Putamen (tissue), 1 donor: ENCODE measurements around the gene TIMM22.

ENCODE experiments used
- DNase-seq: peaks from one replicate; pipeline ENCODE4 v3.0.0-alpha.2; 2016; ENCODE audit warnings: low spot score

Gene TIMM22

DNA sequence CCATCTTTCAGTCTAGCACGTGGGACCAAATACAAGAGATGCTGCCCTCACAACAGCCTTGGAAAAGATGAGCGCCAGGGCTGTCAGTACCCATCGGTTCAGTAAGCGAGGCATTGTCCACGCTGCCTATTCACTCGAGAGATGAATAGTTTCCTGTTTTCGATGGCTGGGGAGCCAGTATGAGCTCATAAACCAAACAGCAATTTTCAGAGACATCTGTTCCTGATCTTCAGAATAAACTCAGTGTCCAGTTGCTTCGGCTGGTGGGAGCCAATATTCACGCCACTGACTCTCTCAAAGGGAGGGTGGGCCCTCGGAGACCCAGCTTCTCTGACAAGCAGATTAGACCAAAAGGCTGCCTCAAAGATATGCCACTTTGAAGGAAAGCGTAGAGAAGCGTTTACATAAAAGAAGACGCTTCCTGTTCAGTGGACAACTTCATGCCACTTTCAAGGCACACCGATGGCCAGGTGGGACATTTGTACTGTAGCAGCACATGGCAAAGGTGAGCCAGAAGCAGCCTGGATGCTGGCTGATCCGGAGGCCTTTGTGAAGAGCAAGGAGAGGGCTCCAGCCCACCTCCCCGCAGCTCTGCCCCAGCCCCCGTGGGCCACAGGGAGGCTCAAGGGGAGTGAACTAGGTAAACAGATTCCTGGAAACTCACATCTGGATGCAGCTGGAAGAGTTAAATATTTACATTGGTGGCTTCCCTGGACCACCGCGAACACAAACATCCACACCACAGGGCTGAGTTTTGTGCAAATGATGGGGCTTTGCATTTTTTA is 6.0 kb downstream of the TIMM22 start:
- DNase-seq: peak; percentile 74

DNA sequence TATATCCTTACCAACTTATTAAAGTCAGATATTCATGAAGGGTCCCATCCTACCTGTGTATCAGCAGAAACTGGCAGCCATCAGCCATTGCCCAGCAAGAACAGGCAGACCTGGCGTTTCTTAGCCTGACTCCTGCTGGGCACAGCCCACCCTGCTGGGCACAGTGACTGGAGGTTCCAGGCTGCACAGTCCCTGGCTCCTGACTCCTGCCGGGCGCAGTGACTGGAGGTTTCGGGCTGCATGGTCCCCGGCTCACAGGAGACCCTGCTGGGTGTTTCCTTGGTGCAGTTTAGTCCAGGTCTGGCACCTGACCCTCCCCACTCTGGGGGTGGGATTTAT is 6.7 kb downstream of the TIMM22 start:
- no peak for DNase-seq

GRCh38 chr17:1003972-1004768 is 7.2 kb downstream of the TIMM22 start:
- no peak for DNase-seq

GRCh38 chr17:1004769-1005295 is 7.9 kb downstream of the TIMM22 start:
- DNase-seq: no peak

- DNase-seq: peak; percentile 77
Observed at GRCh38 chr17:1005361-1005946, 8.5 kb downstream of the TIMM22 start.

DNA sequence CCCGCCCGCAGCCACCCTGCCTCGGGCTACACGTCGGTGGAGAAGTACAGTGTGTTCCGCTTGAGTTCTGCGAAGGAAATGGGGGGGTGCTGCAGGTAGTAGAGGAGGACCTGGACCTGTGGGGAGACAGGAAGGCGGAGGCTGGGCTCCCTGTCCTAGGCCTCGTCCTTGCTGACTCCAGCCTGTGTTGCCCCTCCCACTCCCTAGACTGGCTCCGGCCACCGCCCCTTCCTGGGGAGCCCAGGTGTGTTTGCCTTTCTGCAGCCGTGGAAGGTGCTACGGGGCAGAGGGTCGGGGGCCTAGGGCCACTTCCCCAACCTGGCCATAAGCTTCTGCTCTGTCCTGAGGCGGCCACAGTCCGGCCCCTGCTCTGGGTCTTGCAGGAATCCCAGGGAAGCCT is 9.1 kb downstream of the TIMM22 start:
- DNase-seq: no peak

DNA sequence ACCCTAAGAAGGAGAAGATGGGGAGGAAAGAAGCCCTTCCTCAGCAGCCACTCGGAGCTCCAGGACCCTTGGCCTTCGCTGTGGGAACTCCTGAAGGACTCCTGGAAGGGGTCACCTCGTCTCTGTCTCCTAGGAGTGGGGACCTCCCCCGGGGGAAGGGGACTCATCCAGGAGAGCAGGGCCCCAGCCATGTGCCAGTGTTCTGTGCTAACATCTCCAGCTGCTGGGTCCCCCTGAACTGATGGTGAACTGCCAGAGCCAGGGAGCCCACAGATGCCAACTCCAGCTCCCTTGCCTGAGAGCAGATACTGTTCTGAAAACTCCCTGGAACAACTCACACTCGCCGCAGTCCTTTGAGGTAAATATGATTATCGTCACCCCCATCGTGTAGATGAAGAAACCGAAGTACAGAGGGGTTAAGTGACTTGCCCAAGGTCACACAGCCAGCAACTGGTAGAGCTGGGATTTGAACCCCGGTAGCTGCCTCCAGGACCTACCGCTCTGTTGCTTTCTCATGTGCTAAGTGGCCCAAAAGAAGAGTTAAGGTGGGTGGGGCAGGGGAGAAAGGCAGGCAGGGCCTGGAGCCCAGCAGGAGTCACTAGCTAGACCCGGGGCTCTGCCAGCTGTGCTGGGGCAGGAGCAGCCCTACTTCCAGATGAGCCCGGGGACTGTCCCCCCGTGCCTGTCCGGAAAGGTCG is 10.5 kb downstream of the TIMM22 start:
- no peak for DNase-seq

DNA sequence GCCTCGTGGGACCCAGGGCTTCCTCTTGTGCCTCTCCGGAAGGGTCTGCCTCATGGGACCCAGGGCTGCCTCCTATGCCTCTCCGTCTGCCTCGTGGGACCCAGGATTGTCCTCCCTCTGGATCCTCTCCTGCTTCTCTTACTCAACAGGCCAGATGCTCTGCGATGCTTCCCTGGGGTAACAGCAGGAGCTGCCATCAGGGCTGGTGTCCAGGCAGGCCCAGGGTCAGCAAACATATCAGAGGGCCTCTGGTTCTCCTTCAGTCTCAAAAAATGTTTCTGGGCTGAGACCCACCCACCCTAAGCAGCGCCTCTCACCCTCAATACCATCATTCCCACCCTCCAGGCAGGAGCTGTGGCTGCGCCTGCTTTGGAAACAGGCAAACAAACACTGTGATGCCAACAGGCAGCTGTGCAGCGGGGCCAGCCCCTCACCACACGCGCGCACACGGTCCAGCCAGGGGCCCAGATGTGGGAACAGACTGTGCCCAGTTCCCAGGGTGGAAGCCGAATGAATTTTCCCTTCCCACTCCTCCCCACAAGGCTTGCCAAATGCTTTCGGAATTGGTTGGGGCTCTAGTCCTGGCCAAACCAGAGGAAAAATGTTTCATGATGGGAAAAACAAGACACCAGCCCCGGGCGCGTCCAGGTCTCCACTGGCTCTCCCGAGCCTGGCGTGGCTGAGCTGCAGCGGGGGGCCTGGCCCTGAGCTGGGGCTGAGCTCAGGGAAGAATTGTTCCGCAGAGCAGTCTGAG is 11.3 kb downstream of the TIMM22 start:
- DNase-seq: no peak

DNA sequence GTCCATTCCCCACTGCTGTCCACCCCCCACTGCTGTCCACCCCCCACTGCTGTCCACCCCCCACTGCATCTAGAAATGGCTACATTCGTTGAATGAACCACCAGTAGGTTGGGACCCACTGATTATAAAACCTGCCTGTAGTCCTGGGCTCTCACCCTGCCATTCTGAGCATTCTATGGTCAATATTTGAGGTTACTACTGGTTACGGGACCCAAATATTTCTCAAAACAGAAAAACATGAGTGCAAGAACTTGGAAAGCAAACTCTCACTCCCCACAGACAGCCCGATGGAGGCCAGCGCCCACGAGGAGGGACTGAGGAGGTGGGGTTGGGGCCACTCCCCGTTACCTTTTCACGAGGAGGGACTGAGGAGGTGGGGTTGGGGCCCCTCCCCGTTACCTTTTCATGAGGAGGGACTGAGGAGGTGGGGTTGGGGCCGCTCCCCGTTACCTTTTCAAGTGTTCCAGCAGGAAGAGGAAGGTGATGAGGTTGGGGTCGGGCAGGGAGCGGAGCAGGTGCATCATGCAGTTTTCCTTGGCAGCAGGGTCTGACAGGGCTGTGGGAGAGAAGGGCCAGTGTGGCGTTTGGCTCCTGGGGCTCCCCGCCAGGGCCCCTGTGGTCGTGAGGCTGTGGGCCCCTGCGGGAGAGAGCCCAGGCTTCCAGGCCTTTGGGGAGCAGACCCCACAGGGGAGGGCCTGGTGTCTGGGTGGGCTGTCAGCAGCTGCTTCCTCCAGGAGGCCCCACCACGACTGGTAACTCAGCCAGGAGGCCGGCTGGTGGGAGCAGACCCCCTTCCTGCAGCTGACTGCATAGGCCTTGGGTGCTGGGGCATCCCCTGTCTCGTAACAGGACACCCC is 12.5 kb downstream of the TIMM22 start:
- no peak for DNase-seq

DNA sequence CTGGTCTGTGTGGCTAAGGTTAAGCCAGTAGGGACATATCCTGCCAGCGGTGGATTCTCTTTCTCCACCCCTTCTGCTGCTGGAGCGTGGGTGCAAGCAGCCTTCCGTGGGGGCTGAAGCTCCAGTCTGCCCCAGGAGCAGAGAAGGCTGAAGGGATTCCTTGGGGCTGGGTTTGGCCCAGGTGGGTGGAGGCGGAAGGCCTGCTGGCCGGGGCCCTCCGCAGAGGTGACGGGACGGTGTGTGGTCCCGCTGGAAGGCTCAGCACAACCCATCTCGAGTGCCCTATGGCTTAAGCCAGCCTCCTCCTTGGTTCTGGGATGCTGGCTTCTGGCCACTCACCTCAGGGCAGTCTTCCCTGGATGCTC is 13.1 kb downstream of the TIMM22 start:
- DNase-seq: no peak

GRCh38 chr17:1010586-1010985 is 13.7 kb downstream of the TIMM22 start:
- no peak for DNase-seq

- no peak for DNase-seq
Observed at GRCh38 chr17:1011138-1011537, 14.2 kb downstream of the TIMM22 start.

DNA sequence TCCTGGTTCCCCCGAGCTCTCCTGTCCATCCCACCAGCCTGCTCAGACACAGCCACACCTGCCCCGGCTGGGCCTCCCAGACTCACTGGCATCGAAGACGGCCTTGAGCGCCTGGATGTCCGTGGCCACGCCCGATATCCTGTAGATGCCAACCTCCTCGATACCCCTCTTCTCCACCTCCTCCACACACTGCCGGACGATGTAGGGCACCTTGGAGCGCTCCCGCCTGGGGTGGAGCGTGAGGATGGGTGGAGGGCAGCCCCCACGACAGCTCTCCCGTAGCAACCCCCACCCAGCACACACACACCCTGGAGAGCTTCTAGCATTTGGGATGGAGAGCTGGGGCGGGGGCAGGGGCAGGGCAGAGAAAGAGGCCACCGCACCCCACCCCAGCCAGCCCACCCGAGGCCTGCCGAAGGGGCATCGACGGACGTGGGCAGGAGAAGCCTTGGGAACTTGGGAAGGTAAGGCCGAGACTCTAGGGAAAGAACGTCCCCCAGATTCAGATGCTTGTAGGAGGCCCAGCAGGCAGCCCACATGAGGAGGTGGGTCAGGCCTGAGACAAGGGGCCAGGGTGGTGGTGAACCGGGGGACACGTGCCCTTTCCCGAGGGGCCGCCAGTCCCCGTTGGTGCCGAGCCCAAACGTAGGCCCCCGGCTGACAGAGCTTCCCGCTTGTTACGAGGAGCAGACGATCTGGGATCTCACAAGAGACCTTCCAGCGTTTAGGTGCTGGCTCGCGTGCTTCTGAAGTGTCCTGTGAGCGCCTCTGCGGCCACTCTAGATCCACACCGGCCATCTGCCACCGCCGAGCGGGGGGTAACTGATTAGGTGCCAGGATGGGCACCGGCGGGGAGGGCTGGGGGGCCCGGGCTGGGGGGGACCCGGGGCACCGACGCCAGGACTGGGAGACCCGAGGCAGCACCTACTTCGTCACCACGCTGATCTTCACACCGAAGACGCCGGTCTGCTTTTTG is 15.1 kb downstream of the TIMM22 start:
- no peak for DNase-seq

DNA sequence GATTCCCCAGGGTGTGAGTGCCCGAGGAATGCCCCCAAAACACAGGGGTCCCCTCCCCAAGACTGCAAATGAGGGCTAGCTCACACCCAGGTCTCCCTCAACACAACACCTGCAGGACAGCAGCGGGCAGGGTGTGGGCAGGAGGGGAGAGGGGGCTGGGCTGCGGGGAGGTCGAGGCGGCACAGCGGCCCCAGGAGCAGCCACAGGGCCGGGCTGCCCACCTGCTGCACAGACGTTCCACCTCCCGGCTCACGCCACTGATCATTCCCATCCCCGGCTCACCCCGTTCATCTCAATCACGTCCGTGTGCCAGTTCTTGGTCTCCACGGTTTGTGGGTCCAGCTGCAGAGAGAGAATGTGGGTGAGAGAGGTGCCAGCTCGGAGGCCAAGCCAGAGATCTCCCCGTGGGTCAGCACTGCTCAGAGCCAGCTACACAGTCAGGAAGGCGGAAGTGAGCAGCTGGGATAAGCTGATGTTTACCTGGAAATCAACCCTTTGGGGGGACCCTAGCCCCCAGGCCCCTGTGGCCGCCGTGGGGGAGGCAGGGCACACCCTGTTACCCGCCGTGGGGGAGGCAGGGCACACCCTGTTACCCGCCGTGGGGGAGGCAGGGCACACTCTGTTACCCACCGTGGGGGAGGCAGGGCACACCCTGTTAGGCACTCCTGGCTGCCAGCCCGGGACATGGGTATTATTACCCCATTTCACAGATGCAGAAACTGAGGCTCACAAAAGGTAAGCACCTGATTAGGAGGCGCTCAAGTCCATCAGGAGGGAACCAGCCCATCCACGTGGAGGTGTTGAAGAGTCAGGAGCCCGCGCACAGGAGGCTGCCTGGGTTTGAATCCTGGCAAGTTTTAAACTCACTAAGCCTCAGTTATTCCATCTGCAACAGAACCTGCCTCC is 16.1 kb downstream of the TIMM22 start:
- DNase-seq: no peak

- DNase-seq: no peak
Observed at GRCh38 chr17:1013729-1014090, 16.8 kb downstream of the TIMM22 start.

DNA sequence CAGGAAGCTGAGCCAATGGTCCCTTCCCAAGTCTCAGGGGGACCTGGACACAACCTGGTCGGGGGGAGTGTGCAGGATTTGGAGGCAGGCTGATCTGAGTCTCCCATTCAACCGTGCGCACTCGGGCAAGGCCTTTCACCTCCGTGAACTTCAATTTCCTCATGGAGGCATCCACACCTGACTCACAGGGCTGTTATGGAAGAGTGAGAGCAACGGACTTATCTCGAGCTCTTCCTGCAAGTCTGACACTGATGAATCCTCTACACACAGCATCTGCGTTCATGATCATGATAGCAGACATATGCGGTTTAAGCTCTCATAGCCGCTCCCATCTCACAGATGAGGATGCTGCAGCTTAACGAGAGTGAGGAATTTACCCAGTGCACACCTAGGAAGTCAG is 21.6 kb downstream of the TIMM22 start:
- DNase-seq: no peak

DNA sequence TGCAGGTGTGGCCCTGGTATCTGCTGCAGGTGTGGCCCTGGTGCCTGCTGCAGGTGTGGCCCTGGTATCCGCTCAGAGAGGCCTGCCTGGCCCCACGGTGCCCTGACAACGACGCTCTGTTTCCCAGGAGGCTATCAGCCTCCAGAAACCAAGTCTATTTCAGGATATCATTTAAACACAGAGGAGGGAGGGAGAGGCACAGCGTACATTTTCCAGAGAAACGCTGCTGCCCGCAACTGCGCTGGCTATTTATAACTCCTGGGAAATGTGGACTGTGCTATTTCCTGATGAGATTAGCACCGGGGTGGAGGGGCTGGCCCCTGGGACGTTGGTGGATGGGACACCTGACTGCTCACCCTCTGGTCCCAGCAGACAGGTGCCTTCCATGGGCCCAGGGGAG is 22.5 kb downstream of the TIMM22 start:
- DNase-seq: no peak

DNA sequence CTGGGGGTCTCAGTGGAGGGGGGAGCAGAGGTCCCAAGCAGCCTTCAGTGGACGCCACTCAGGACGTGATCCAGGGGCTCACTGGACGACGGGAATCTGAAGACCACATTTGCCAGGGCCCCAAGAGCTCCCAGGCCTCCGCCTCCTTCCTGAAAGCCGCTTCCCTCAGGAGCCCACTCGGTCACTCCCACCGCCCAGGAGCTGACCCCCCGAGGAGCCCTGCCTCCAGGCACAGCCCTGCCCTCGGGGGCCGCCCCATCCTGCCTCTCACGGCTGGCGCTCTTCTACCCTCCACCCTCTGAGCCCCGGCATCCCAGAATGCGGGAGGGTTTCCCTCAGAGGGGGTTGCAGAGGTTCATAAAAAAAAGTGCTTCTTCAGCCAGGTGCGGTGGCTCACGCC is 24.2 kb downstream of the TIMM22 start:
- no peak for DNase-seq
